Measurements from ENCODE around the gene FAAP24. TPM values are rescaled to one million over a fixed set of nuclear protein-coding genes. Genes with fewer than 3 reads are reported as not detected.
"Not testable (repeated sequence)": the region's sequence is repeated elsewhere in the genome, so short reads cannot be mapped to it uniquely, and the experiment has no call there.

Gene FAAP24
- total RNA-seq, 1 donor, result 5.7 TPM

DNA sequence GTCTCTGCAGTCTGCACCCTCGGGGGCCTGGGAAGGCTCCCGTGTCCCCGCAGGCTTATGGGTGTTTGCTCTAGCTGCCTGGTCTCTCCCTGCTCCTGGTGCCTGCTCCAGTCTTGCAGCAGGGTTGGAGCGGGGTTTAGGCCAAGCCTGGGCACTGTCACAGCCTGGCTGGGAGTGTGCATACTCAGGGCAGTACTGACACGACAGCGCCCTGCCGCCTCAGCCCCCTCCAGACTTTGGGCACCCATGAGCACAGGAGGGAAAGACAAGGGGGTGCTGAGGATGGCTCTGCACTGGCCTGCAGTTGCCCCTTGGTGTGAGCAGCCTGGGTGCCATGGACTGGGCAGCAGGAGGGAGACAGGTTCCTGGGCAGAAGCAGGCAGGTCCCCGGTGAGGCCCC is 36.0 kb upstream of the FAAP24 start:
- TF ChIP-seq, protein P1, sequence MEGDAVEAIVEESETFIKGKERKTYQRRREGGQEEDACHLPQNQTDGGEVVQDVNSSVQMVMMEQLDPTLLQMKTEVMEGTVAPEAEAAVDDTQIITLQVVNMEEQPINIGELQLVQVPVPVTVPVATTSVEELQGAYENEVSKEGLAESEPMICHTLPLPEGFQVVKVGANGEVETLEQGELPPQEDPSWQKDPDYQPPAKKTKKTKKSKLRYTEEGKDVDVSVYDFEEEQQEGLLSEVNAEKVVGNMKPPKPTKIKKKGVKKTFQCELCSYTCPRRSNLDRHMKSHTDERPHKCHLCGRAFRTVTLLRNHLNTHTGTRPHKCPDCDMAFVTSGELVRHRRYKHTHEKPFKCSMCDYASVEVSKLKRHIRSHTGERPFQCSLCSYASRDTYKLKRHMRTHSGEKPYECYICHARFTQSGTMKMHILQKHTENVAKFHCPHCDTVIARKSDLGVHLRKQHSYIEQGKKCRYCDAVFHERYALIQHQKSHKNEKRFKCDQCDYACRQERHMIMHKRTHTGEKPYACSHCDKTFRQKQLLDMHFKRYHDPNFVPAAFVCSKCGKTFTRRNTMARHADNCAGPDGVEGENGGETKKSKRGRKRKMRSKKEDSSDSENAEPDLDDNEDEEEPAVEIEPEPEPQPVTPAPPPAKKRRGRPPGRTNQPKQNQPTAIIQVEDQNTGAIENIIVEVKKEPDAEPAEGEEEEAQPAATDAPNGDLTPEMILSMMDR (IDR thresholded peaks at IDR 0.05; ENCODE audit: insufficient read depth, low read length), result no peak
- no peak for DNase-seq (ENCODE audit: low read depth)

DNA sequence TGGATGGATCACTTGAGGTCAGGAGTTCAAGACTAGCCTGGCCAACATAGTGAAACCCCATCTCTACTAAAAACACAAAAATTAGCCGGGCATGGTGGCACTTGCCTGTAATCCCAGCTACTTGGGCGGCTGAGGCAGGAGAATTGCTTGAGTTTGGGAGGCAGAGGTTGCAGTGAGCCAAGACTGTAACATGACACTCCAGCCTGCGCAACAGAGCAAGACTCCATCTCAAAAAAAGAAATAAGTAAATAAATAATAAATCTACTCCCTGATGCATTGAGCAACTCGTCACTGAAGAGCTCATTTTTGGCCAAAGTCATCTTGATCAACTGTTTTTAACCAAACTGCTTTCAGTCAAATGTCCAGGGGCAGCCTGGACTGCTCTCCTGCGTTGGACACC is 30.8 kb upstream of the FAAP24 start:
- not testable (repeated sequence) for DNase-seq (ENCODE audit: low read depth)

More for the DNA sequence above, 36.0 kb upstream of the FAAP24 start:
- H3K4me3 ChIP-seq (ENCODE audit: low read depth, low read length), result no peak overlapping the region

DNA sequence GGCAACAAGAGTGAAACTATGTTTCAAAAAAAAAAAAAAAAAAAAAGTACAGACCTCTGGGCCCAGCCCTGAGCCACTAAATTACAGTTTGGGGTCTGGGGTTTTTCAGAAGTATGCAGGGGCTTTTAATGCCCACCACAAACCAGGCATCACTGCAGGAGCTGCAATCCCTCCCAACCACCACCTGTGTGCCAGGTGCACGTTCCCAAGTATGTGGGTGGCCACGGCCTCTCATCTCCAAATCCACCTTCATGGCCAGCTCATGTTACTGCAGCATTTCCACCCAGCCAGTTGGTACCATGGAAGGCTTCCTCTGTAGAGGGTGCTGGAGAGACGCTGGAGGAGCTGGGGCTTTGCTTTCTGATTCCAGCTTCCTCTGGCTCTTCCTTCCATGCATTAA is 26.8 kb upstream of the FAAP24 start:
- TF ChIP-seq, protein P1 (IDR thresholded peaks at IDR 0.05; ENCODE audit: insufficient read depth, low read length), result no peak
- H3K4me3 ChIP-seq (ENCODE audit: low read depth, low read length), result no peak overlapping the region
- DNase-seq (ENCODE audit: low read depth), result no peak

More for the DNA sequence above, 30.8 kb upstream of the FAAP24 start:
- not testable (repeated sequence) for H3K4me3 ChIP-seq (ENCODE audit: low read depth, low read length)

DNA sequence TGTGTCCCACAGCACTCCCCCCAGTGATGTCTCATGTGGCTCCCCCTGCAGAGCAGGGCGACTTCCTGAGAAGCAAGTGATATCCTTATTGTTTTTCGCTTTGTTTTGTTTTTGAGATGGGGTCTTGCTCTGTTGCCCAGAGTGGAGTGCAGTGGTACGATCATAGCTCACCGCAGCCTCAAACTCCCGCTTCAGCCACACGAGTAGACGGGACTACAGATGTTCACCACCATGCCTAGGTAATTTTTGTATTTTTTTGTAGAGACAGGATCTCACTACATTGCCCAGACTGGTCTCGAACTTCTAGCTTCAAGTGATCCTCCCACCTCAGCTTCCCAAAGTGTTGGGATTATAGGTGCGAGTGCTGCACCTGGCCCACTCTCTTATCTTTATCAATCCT is 5.3 kb upstream of the FAAP24 start:
- no peak for DNase-seq (ENCODE audit: low read depth)
- TF ChIP-seq, protein P1 (IDR thresholded peaks at IDR 0.05; ENCODE audit: insufficient read depth, low read length), result no peak
- no peak overlapping the region for H3K4me3 ChIP-seq (ENCODE audit: low read depth, low read length)

DNA sequence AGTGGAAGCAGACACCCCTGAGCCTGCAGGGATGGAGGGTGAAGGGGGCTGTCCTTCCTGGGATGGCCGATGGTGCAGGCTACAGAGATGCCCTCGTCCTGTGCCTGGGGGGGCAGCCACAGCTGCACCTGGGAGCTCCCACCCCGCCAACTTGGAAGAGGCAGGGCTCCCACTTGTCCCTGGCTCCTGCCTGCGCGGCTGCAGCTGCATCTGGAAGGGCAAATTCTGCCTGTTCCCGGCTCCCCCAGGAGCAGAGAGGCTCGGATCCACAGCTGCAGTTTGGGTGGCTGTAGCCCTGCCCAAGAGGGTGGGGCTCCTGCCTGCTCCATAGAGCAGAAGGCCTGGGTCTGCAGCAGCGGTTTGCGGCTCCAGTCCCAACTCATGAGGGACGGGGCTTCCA is 2.5 kb upstream of the FAAP24 start:
- TF ChIP-seq, protein P1 (IDR thresholded peaks at IDR 0.05; ENCODE audit: insufficient read depth, low read length), result no peak
- no peak for DNase-seq (ENCODE audit: low read depth)
- no peak overlapping the region for H3K4me3 ChIP-seq (ENCODE audit: low read depth, low read length)

DNA sequence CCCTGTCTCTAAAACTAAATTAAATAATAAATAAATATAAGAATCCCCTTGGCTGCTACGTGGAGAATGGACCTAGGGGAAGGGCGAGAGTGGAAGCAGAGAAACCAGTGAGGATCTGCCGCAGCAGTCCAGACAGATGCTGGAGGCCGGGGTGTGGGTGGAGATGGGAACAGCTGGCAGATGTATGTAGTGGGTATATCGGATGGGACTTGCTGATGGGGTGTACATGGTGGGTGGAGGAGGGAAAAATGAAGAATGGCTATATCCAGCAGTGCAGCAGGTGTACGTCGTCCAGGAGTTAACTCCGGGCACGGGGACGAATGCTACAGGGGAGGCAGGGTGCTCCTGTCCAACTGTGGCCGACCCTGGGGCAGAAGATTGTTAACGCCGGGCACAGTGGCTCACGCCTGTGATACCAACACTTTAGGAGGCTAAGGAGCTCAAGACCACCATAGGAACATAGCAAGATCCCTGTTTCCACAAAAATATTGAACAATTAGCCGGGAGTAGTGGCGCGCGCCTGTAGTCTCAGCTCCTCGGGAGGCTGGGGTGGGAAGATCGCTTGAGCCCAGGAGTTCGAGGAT is 938 bp upstream of the FAAP24 start:
- TF ChIP-seq, protein P1 (IDR thresholded peaks at IDR 0.05; ENCODE audit: insufficient read depth, low read length), result no peak
- peak overlapping the region; percentile 86 for H3K4me3 ChIP-seq (ENCODE audit: low read depth, low read length)
- no peak for DNase-seq (ENCODE audit: low read depth)

DNA sequence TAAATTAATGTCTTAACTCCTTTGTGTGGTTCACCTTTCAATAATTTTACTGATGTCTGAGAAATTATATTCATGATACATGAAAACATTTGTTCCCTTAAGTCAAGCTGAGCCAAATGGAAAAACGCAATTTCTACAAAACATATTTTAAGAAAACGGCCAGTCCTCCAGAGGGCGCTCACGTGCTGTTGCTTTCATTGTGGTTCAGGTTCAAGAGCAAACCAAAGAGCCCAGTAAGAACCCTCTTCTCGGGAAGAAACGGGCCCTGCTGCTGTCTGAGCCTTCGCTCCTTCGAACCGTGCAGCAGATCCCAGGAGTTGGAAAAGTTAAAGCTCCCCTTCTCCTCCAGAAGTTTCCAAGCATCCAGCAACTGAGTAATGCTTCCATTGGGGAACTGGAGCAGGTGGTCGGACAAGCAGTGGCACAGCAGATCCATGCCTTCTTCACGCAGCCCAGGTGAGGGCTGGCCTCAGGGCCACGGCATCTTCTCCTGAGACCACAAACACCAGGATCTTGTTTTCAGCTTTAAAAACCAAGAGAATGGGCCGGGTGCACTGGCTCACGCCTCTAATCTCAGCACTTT is 4.3 kb downstream of the FAAP24 start:
- peak; percentile 80 for DNase-seq (ENCODE audit: low read depth)
- TF ChIP-seq, protein P1 (IDR thresholded peaks at IDR 0.05; ENCODE audit: insufficient read depth, low read length), result peak; percentile 92
- no peak overlapping the region for H3K4me3 ChIP-seq (ENCODE audit: low read depth, low read length)
